GM21723 (cell line): Measurements from ENCODE around the gene NACAD.

Experiments
- ATAC-seq: cut with Tn5 transposase; IDR thresholded peaks from one replicate; pipeline ENCODE4 v1.9.1; 2021; ENCODE audit warnings: mild to moderate bottlenecking, moderate library complexity; ENCODE audit not compliant: unreplicated experiment

The NACAD gene

DNA sequence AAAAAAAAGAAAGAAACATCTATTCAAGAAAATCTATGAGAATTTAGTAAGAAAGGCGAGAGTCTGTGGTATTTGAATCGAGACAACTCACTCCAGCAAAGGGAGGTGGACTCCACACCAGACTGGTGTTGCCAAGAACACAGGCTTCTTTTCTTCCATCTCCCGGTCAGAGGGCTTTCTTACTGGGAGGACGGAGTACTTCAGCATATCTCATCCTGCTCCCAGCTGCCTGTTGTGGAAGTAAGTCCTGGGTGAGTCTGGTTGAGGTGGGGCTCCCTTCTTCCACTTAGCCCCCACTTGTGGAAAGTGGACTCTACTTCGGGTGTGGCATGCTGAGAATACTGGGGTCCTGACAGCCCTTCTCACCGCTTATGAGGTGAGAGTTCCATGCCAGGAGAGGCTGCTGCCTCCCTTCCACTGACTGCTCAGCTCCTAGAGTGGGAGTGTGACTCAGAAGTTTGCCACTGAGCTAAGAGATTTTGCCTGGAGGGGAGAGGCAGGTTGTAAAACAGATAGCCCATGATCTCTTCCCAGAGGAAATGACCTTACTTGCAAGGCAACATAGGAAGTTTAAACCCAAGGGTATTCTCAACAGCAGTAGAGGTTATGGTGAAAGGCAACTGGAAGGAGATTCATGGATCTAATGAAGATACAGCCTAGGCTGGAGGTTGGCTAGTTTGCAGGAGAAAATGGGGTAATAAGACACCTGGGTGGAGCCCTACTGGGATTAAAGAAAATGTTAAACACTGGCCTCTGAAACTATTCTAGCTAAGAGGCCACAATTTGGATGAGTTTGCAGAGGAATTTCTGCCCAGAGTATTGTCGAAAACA is 3.5 kb upstream of the NACAD start:
- no peak for ATAC-seq

DNA sequence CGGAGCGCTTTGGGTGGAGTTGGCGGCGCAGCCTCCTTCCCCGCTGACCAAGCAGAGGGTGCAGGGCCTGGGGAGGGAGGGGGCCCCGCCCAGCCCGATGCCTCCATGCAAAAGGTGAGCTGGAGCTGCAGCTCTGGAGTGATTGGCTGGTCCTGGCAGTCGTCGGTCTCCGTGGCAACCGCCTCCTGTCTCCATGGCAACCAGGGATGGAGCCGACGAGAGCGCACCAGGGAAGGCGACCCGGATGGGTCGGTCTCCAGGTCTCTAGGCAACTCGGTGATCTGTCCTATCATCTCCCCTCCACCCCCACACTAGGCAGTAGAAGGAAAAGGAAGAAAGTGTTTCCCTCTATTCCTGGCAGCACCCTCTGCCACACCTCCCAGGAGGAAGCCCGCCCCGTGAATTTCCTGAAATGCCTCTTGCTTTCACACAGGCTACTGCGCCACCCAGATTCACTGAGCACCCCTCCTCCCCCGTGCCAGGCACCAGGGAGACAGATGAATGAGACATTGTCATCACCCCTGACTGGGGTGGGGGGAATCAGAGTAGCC is 647 bp upstream of the NACAD start:
- ATAC-seq = no peak

DNA sequence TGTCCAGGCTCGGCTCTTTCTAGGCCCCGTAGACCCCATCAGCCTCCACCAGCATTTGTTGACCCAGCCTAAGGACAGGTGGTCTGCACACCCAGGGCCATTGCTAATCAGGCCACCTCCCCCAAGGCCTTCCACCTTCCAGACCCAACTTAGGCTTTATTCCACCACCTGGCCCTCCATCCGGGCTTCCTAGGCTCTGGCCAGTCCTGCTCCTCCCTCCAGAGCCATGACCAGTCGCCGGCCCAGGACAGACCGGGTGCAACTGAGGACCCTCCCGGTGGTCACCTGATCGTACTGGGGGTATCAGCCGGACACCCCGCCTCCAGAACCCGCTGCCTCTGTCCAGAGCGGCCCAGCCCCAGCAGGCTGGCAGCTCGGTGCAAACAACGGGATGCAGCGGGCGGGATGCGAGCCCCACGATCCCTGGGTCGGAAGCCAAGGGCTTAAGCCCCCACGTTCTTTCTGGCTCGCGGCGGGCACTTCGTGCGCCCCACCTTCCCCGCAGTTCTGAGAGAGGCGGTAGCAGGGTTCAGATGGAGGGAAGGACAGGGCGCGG is 545 bp downstream of the NACAD start:
- no peak for ATAC-seq

DNA sequence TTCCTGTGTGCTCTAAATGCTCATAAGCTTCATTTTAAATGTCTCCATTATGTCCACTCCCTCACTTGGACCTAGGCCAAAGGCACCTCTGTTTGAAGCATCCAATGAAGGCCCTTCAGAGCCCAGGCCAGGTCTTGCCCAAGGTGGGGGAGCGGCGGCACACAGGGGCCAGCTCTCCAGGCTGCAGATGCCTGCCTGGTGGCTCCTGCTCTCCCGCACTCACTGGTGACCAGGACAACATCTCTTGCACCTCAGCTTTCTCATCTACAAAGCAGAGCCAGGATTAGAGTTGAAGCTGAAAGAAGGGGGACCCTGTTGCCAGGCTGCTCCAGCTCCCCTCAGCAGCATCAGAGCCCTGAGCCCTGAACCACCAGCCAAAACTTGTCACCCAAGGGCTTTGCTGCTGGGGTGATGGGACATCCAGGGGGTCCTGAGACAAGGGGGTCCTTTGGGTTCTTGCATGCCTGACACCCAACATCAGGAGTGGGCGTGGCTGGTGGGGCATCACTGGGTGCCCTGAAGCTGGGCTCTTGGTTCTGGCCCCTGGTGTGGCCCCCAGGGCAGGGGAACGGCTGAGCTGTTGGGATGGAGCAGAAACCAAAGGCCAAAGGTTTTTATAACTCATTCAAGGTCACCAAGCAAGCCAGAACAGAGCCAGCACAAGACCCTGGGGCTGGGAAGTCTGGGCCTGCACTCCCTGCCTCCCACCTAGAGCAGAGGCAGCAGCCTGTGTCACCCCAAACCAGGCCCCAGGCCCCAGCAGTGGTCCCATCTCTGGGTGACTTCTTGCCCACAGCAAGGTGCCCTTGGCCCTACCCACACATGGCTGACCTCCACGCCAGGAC is 1.2 kb downstream of the NACAD start:
- ATAC-seq = no peak

DNA sequence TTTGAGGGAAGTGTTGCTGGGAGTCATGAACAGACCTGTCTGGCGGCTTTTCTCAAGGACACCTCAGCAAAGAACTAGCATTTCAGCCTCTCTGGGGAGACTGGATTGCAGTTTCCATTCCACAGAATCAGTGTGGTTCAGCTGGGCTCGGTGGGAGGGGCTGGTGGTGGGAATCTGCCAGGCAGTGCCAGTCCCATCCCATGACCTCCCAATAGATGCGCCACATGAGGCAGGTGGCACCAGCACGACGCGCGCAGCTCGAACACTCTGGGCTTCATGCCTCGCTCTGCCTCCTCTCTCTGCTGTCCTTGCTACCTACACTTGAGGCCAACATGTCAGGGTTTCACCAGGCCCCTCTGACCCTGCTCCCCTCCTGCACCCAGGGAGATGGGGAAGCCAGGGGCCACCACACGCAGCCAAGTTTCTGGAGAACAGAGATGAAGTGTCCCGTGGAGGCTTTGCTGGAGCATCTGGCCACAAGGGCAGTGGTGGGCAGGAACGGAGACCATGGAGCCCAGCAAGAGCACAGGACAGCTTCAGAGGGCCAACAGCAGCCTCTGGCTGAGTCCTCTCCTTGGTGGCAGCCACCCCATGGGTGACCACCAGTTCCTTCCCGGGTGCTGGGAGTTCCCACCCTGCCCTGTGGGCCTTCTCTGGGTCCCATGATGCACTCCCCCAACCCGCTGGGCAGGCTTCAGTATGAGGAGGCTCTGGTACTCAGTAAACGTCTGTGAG is 2.3 kb downstream of the NACAD start:
- no peak for ATAC-seq

DNA sequence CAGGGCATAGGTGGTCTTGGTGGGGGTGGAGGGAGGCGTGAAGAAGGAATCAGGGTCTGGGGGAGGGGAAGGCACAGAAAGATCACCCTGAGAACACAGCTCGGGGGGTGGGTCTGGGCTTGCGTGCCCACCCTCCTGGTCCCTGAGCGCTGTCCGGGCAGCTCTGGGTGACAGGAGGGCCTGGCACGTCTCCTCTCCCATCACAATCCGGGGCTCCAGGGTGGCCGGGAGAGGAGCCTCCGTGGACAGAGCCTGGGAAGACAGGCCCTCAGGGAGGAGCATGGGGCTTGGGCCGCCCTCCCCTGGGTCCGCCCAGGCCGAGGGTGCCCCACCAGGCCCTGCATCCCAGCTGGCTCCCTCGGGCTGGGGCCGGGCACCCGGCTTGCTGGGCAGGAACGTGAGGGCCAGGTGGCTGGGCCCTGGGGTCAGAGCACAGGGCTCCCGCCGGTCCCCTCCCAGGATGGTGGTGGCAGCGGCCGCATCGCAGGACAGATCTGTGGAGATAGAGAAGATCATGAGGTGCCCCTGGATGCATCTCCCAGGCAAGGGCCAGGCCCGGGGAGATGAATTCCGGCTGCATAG is 3.1 kb downstream of the NACAD start:
- no peak for ATAC-seq

DNA sequence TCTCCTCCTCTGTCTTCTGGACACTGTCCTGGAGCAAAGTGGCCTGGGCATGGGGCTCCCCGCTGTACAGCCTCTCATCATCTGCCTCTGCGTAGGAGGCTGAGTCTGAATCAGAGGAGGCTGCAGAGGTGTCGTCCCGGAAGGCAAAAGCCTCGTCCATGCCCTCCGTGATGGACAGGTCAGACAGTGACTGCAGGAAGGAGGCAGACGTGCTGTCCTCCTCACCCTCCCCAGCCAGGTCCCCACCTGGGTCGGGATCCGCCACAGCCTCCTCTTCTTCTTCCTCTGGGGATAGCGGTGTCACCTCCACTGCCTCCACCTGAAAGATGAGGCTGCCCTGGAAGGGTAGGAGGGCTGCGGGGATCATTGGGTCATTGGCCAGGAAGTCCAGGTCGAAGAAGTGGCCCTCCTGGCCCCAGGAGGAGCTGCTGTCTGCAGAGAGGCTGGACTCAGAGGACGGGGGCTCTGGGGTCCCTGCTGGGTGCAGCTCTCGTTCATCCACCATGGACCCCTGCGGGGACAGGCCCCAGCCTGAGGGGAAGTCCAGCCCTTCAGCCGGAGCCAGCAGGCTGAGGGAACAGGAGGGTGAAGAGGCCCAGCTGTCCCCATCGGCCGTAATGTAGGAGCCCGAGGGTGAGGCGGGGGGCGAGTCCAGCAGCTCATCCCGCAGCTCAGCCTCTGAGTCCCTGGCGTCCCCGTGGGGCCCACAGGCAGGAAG is 3.7 kb downstream of the NACAD start:
- ATAC-seq = no peak

DNA sequence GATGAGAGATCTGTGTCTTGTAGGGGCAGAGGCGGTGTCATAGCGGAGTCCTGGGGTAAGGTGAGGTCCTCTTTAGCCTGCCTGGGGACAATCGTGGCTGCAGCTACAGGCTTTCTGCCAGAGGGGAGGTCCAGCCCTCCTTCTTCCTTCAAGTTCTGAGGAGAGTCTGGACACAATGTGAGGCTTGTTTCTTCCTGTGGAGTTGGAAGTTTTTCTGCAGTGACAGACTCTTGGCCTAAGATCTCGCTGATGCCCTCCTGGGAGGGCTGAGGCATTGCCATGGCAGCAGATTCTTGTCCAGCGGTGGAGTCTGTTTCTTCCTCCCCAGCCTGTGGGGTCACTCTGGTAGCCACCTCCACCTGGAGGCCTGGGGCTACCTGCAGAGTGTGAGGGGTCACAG is 4.4 kb downstream of the NACAD start:
- no peak for ATAC-seq

DNA sequence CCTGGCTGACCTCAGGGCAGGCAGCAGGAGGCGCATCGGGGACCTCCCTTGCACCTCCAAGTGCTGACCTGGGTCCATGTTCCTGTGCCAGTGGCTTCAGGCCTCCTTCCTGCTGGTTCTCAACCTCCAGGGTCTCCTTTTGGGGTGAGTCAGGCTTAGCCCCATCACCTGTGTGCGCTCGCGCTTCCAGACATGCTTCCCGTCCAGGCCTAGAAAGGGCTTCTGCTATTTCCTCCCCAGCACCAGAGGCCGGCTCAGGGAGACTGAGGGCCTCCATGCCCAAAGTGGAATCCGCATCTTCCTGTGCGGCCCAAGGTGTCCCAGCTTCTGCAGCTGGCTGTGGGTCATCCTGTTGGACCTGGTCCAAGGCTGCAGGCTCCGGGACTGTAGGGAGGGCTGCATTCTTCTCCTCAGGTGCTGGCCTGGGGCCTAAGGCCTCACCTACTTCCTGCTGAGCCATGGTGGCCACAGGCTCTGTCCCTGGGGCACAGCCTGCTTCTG is 5.9 kb downstream of the NACAD start:
- ATAC-seq = no peak

DNA sequence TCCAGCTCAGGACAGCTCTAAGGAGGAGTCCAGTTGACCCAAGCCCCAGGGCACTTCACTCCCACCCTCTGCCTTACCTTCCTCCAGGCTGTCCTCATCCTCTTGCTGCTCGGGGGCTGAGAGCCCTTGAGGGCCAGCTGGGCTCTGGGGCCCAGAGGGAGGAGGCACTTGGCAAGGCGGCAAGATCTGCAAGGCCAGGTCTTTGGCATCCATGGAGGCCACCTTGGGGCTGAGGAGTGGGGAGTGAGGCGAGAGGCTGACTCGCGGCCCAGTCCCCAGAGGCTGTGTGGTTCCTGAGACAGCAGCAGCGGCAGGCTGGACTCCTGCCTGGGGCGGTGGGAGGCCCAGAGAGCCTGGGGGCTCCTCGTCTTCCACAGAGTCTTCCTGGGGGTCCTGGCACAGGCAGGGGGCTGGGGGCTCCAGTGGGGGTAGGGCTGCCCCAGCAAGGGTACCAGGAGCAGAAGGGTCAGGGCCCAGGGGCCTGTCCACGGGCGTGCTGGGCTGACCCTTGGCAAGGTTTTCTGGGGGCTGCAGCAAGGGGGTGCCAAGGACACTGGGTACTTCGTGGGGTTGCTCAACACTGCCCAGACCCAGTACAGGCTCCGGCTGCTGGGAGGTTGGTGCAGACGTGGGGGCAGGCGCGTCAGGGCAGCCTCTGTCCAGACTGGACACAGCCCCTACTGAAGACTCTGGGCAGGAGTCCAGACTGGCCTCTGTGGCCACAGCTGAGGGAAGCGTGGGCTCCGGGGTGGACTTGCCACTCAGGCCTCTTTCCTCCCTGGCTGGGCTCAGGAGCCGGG is 6.5 kb downstream of the NACAD start:
- no peak for ATAC-seq

DNA sequence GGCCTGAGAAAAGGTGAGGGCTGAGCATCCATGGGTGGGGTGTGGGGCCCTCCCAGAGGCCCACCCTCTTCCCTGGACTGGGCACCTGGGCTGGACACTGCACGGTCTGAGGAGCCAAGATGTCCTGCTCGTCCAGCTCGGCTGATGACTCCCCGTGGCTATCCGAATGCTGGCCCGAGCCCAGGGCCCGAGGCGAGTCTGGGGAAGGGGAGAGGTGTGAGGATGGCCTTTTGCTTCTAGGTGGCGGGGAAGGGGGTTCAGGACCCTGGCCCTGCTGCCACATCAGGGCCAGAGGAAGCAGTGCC is 7.1 kb downstream of the NACAD start:
- ATAC-seq = no peak

DNA sequence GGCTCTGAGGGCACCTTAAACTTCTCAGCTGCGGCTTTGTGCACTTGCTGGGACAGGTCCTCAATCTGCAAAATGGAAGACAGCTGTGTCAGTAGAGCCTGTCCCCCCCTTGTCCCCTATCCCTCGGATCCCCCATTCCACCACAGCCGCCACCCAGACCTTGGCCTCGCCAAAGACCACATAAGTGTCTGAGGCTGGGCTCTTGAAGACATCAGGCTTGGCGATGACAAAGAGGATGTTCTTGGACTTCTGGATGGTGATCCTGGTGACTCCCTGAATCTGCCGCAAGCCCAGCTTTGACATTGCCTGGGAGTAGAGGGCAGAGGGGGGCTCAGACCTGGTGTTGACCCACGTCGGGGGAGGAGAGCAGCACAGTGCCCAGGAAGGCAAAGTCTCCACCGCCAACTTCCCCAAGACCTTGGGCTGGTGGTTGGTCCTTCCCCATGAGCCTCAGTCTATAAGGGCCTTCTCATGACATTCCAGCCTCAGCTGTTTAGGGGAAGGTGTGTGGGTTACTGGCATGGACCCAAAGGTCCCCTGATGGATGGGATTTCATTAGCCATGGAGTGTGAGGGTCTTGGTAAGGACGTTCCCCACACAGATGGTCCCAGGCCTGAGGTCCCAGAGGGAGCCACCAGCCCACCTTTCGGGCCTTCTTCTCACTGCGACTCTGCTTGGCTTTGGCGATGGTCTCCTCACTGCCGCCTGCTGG is 7.7 kb downstream of the NACAD start:
- ATAC-seq = no peak

DNA sequence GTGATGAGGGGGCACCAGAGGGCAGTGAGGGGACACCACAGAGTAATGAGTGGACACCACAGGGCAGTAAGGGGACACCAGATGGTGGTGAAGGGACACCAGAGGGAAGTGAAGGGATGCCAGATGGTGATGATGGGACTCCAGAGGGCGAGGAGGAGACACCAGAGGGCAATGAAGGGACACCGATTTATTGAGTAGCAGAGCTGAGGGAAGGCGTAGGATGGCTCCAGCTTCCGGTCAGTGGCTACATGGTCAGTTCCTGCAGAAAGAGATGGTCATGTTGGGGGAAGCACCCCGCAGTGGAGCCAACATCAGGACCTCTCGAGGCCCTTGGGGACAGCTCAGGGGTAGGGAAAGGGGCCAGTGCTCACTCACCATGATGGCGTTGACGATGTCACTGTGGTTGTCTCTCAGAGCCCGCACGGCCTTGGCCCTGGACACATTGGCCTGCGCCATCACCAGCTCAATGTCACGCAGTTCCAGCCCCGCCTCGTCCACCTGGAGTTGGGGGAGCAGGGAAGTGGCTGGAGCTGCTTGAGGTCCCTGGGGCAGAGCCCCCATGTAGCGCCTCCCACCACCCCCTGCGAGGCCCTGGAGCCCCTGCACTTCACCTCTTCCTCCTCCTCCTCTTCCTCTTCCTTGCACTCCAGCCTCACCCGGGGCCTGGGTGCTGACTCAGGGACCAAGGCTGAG is 8.4 kb downstream of the NACAD start:
- no peak for ATAC-seq

DNA sequence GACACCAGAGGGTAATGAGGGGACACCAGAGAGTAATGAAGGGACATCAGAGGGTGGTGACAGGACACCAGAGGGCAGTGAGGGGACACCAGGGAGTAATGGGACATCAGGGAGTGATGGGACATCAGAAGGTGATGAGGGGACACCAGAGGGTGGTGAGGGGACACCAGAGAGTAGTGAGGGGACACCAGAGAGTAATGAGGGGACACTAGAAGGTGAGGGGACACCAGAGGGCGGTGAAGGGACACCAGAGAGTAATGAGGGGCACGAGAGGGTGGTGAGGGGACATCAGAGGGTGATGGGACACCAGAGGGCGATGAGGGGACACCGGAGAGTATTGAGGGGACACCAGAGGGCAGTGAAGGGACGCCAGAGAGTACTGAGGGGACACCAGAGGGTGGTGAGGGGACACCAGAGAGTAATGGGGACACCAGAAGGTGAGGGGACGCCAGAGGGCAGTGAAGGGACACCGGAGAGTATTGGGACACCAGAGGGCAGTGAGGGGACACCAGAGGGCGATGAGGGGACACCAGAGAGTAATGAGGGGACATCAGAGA is 10.6 kb downstream of the NACAD start:
- ATAC-seq = no peak

DNA sequence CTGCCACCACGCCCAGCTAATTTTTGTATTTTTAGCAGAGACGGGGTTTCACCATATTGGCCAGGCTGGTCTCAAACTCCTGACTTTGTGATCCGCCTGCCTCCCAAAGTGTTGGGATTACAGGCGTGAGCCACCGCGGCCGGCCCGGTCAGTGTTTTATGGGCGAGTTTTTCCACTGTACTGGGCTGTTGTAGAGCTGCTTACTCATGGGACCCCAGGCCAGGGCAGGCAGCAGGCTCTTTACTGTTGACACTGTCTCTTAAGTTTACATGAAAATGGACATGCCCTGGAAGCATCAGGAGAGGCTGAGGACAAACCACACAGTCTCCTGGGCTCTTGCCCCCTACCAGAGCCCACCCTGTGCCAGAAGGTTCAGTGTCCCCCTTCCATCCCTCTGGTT is 11.2 kb downstream of the NACAD start:
- no peak for ATAC-seq

DNA sequence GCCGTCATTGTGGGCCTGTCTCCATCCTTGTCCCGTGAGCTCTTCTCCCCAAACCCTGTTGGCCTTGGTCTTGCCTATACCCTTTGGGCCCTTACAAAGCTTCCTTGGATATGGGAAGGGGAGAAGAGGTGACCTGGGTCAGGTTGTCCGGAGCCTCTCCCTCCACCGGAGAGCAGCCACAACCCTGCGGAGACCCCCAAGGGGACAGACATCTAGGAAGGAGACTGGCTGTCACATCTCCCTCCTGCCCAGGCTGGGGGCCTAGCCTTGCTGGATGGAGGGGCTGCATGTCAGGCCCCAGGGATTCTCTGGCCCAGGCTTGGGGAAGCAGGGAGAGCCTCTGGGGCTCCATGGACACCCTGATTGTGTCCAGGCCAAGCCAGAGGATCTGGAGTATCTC is 11.8 kb downstream of the NACAD start:
- no peak for ATAC-seq
